Activated naive CD4-positive, alpha-beta T cell (primary cell): ENCODE data around the gene INPP5D.

Experiments
- DNase-seq, 4 experiments: peaks; one replicate each; lab custom pipeline; 2025; lab: John Stamatoyannopoulos, UW

The INPP5D gene

DNA sequence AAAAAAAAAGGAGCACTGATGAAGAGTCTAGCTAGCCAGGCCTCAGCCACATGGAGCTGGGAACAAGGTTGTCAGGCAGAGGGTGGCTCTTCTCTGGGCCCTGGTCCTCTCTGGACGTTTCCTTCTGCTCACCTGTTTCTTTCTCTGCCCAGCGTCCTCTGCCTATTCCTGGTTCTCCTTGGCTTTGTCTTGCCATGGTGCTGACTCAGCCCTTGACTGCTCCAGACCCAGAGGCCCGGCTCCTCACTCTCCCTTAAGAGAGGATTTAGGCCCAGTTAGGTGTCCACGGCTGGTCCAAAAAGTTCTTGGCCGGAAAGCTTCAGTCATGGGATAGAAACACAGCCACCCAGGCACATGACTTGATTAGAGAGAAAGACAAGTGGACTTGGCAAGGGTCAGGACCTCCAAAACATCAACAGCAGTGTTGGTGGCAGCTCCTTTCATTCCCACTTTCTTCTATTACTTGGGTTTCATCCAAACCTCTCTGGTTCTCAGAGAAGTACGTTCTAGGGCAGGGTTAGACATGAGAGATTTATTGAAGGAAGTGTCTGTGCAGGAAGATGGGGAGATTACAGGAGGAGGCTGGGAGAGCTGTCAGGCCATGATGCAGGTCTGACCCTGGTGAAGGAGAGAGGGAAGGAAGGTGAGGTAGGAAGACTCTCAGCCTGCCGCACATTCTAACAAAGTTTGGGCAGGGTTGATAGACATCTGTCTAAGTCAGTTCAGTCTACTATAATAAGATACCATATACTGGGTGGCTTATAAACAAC lies 176.9 kb downstream of the INPP5D start:
- no peak for DNase-seq

DNA sequence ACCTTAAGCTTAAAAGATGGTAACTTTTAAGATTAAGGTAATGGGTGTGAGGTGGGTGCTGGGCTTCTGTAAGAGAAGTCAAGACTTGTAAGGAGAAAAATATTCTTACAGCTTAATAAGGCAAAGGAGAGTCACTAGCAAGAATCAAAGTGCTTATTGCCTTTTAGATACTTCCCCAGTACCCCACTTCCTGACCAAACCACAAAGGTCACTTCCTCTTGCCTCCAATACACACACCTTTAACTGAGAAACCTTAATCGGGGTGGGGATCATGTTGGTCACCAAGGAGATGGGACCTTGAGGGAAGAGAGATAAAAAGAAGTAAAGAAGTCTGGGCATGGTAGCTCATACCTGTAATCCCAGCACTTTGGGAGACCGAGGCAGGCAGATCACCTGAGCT lies 180.8 kb downstream of the INPP5D start:
- DNase-seq, result no peak

DNA sequence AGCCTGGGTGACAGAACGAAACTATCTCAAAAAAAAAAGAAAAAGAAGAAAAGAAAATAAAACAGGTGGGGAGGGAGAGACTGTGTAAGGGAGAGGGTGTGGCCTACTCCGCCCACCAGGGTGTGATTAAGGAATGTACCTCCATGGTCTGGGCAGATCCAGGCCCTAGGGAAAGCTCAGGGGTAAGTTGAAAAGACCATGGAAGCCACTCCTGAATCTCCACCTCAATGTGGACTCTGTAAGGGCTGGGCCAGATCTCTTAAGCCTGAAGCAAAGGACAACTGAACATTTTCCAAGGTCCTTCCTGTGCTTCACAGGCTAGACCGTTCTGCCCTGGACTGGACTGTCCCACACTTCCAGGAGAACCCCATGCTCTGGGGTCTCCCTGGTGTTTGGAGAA lies 181.7 kb downstream of the INPP5D start:
- DNase-seq, result no peak

DNA sequence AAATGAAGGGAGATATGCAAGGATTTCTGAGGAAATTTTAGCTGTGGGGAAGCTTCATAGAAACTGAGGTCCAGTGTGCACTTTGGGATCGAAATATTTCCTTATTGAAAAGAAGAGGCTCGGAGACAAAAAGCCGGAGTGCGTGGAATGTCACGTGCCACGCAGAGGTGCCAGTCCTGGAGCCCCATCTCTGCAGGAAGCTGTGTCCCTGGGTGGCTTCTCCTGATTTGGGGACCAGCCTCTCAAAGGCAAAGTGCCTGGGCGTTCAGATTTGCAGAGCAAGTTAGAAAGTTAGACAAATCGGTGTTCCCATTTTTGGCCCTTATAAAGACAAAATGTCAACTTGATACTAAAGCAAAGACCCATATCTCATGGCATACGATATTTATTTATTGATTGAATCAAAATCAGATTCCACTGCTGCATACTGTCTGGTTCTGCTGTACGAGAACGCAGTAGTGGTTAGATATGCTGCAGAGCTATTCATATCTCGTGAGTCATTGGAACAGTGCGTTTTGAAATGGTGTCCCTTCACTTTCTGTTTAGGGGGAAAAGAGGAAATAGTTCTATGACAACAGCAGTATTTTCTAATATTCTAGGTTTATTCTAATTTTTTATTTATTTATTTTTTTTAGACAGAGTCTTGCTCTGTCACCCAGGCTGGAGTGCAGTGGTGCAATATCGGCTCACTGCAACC lies 182.2 kb downstream of the INPP5D start:
- DNase-seq, result no peak

DNA sequence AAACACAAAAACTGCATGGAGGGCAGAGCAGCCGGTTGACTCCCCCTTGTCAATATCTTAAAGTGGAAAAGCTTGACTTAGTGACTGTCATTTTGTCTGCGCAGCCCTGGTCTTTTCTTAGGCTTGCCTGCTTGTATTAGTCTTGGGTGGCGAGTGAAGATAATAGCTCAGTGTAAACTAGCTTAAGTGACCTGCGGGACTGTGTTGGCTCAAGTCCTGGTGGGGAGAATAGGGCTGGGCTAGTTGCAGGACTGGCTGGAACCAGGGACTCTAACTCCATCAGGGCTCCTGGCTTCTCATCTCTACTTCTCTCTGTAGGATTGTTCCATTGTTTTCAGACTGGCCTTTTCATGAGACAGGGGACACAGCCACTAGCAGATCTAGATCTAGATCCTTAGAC lies 183.2 kb downstream of the INPP5D start:
- no peak for DNase-seq

DNA sequence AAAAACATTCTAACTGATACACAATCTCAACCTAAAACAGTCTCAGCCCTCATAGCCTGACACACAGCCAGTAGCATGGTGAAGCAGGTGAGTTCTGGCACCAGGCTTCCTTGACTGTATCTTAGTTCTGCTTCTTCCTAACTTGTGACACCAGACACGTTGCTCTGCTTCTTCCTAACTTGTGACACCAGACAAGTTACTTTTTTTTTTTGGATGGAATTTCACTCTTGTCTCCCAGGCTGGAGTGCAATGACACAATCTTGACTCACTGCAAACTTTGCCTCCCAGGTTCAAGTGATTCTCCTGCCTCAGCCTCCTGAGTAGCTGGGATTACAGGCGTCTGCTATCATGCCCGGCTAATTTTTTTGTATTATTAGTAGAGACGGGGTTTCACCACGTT lies 184.7 kb downstream of the INPP5D start:
- DNase-seq, result no peak

DNA sequence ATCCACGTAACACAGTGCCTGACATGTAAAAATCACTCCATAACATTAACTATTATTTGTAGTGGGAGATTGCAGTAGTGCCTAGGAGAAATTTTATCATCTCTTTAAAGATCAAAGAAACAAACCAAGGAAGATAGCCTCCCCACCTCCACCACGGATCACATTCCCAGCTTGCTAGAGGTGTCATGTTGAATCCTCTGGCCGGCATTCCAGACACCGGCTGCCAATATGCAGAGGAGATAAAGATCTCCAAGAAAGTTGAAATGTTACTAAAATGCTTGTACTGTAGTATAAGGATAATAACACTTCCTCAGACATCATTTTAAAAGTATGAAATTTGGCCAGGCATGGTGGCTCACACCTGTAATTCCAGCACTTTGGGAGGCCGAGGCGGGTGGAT lies 185.3 kb downstream of the INPP5D start:
- no peak for DNase-seq

DNA sequence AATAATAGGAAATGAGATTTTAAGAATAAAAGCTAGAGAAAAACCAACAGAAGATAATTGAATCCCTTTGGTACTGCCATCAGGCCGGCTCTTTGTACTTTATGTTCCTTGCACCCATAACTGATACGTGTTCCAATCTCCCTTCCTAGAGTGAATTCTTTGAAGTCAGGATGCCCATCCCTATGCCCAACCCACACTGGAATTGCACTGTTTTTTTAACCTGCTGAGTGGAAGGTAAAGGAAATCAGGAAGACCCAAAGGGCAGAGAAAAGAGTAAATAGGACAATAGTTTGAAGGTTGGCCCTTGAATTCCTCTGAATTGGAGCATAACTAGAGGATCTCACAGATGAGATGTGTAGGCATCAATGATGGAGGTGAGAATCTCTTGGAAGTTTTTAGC lies 187.0 kb downstream of the INPP5D start:
- DNase-seq, result no peak

DNA sequence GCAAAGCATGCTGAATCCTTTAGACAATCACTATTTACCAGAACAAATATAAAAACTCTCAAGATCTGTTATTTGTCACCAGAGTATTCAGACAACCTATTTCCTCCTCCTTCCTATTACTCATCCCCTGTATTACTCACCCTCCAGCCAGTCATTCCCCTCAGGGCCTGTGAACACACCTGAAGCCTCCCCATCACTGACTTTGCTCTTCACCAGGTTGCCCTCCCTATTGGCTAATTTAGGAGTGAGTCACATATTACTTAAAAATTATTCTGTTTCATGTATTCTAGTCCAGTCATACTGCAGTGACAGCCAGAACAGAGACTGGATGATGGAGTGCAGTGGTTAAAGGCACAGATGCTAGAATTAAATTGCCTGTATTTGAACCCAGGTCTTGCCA lies 187.6 kb downstream of the INPP5D start:
- DNase-seq, result peak in 1 of 4 experiments; percentile 26

DNA sequence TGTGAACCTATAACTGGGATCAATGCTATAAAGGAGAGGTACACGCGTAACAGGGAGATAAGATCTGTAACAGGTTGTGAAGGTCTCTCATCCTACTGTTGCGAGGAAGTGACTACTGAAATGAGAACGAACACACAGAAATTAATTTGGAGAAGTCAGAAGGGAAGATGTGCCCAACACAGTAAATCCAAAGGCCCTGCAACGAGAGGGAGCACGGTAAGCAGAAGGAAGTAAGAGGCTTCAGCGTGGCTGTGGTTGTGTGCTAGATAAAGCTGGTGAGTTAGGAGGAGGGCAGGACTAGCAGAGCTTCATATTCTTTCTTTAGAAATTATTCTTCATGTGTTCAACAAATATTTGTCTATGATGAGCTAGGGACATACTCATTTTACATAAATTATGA lies 188.9 kb downstream of the INPP5D start:
- no peak for DNase-seq

DNA sequence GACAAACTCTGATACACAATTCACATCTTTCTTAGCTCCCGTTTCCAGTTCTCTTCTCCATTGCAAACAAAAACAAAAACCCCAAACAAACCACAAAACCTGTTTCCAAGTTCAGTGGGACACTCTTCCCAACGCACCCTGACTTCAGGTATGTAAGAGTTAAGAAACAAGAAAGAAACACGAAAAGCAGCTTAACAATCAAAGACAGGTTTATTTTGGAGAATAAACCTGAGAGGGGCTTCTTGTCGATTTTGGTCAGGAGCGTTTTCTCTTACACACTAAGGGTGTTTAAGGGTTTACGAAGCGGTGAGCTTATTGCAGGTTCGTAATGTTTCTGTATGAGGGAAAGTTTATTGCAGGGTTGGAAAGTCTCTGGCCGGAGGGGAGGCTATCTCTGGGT lies 190.4 kb downstream of the INPP5D start:
- no peak for DNase-seq

DNA sequence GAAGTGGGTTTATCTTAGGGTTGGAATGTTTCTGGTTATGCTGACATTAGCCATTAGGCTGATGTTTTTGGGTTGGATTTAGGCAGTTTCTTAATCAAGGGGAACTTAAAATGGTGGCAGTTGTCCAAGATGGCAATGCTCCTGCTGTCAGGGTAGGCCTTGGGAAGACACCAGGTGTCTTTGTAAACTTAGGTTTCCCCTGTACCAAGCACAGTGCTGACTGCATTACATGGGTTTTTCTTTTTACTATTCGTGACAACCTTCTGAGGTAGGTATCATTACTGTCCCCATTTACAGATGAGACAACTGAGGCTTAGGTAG lies 190.8 kb downstream of the INPP5D start:
- DNase-seq, result no peak

DNA sequence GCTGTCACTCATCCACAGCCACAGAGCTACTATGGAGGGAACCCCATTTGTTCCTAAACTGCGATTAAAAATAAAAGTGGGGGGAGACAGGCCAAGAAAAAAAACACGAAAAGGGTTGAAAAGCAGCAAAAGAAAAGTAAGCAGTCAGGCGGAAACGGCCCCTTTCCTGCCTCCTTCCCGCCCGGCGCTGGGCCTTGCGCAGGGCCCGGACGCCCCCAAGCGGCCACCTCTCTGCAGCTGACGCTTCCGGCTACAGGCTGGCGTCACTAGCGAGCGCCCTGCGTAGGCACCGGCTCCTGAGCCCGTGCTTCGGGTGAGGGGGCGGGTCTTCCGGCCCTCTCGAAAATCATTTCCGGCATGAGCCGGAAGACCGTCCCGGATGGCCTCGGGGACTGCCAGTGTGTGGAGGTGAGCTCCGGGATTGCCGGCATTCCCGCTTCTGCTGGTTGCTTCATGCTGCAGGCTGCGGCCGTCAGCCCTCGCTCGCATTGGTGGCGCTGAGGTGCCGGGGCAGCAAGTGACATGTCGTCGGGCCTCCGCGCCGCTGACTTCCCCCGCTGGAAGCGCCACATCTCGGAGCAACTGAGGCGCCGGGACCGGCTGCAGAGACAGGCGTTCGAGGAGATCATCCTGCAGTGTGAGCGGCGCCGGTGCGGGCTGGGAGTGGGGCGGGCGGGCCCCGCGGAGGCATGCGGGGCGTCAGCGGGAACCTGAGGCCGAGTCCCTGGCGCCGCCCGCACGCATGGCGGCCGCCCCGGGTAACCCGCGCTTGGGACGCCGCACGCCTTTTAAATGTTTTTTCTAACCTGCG lies 191.4 kb downstream of the INPP5D start, which contains the start of gene ATG16L1:
TSS of gene ATG16L1 (plus strand) at position 368 of the 811 bp plus-strand sequence. CDS start at position 523, 155 bp downstream.
- peak; percentile 75 to 94 (median 88) for DNase-seq

DNA sequence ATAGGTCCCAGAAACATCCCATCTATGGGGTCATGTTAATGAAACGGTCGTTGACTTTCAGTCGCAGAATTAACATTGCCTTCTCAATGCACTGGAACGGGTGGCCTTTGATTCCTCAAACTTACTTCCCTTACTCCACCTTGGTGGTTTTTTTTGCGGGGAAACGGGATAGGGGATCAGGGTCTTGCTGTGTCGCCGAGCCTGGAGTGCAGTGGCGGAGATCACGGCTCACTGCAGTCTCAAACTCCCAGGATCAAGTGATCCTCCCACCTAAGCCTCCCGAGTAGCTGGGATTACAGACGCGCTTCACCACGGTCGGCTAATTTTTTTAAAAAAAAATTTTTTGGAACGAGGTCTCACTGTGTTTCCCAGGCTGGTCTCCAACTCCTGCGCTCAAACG lies 192.1 kb downstream of the INPP5D start:
- no peak for DNase-seq

DNA sequence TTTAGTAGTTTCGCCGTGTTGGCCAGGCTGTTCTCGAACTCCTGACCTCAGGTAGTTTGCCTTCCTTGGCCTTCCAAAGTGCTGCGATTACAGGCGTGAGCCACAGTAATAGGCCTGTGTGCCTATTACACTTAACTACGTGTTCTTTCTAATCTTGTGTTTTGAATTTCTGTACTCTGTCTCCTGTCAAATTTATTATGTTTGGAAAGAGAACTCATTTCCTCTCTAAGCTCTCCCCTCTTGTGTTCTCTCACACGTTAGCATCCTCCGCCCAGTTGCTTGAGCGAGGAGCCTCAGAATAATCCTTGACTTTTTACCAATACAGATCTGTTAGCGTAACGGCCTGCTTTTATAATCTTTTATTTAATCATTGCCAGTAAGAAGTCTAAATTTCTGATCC lies 195.0 kb downstream of the INPP5D start:
- no peak for DNase-seq

DNA sequence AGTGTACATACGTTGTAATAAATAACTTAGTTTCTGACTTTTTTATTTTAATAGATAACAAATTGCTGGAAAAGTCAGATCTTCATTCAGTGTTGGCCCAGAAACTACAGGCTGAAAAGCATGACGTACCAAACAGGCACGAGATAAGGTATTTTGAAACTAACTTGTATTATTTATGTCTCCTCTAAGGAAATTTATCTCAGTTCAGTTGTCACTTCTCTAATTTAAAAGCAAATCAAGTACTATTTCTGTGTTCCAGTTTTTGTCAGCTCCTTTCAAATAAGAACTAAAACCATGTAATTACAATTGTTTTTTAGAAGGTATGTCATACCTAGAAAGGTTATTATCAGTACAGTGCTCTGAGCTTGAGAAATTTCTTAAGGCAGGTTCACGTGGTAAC lies 195.9 kb downstream of the INPP5D start:
- no peak for DNase-seq
